SK-N-MC (cell line): ENCODE results near the gene AQP9.

ENCODE experiments used
- EZH2 ChIP-seq: fragments of 200-600 bp; sonication (generic); IDR thresholded peaks from one replicate; pipeline ENCODE4 v1.6.1; 2017; ENCODE audit warnings: antibody characterized with exemption
- POLR2AphosphoS5 ChIP-seq: IDR thresholded peaks from 2 replicates; pipeline ENCODE4 v1.6.1; 2012; ENCODE audit warnings: mild to moderate bottlenecking, low read depth, low read length, borderline replicate concordance

GRCh38 chr15:58233341-58233740 lies 95.2 kb downstream of the AQP9 start:
- no peak for TF ChIP-seq EZH2
- TF ChIP-seq POLR2AphosphoS5 = no peak
